IPS-NIHi7 (cell line): Measurements from ENCODE around the gene PHLPP1.
"Not testable (repeated sequence)": the region's sequence is repeated elsewhere in the genome, so short reads cannot be mapped to it uniquely, and the experiment has no call there.

Experiments
- DNase-seq: peaks from one replicate; pipeline ENCODE4 v3.0.0; 2012; ENCODE audit warnings: mixed read lengths; ENCODE audit errors: extremely low spot score

Gene PHLPP1

GRCh38 chr18:62717925-62718800 lies 2.8 kb downstream of the PHLPP1 start:
- DNase-seq, result no peak

- no peak for DNase-seq
These were observed 4.7 kb downstream of the PHLPP1 start for GRCh38 chr18:62720048-62720447.

- no peak for DNase-seq
These were observed 5.6 kb downstream of the PHLPP1 start for GRCh38 chr18:62720766-62721613.

- no peak for DNase-seq
These were observed 6.8 kb downstream of the PHLPP1 start for GRCh38 chr18:62721839-62722795.

- DNase-seq, result no peak
These were observed 8.4 kb downstream of the PHLPP1 start for GRCh38 chr18:62723666-62724281.

- no peak for DNase-seq
These were observed 10.6 kb downstream of the PHLPP1 start for GRCh38 chr18:62725896-62726295.

- no peak for DNase-seq
These were observed 12.9 kb downstream of the PHLPP1 start for GRCh38 chr18:62728254-62728653.

GRCh38 chr18:62729487-62730386 lies 14.4 kb downstream of the PHLPP1 start:
- DNase-seq, result no peak

- no peak for DNase-seq
These were observed 15.6 kb downstream of the PHLPP1 start for GRCh38 chr18:62730941-62731340.

GRCh38 chr18:62732617-62733016 lies 17.3 kb downstream of the PHLPP1 start:
- DNase-seq, result no peak

- no peak for DNase-seq
These were observed 18.9 kb downstream of the PHLPP1 start for GRCh38 chr18:62734290-62734689.

- no peak for DNase-seq
These were observed 20.0 kb downstream of the PHLPP1 start for GRCh38 chr18:62735387-62735786.

- no peak for DNase-seq
These were observed 20.9 kb downstream of the PHLPP1 start for GRCh38 chr18:62736077-62736855.

GRCh38 chr18:62737241-62737873 lies 22.0 kb downstream of the PHLPP1 start:
- no peak for DNase-seq

- no peak for DNase-seq
These were observed 23.3 kb downstream of the PHLPP1 start for GRCh38 chr18:62738639-62739038.

- DNase-seq, result no peak
These were observed 24.6 kb downstream of the PHLPP1 start for GRCh38 chr18:62739911-62740310.

- DNase-seq, result not testable (repeated sequence)
These were observed 25.3 kb downstream of the PHLPP1 start for GRCh38 chr18:62740650-62741049.

- no peak for DNase-seq
These were observed 25.8 kb downstream of the PHLPP1 start for GRCh38 chr18:62741118-62741566.

GRCh38 chr18:62741584-62741983 lies 26.2 kb downstream of the PHLPP1 start:
- no peak for DNase-seq
